ENCODE data around the gene OR5D16. TPM values are rescaled to one million over a fixed set of nuclear protein-coding genes. Genes with fewer than 3 reads are reported as not detected.

Gene OR5D16
- total RNA-seq, 1 experiment from 2014 or later = not detected

Other genes starting within 250 kb of the OR5D16 start
- not detected in 2 replicates for gene OR4C11, start 231.1 kb upstream of the OR5D16 start, total RNA-seq (2014; rRNA removed; shearing (Covaris generic); ENCODE audit: low replicate concordance)
- gene OR4P4, start 203.6 kb upstream of the OR5D16 start, total RNA-seq (2014; rRNA removed; shearing (Covaris generic); ENCODE audit: low replicate concordance) = not detected in 2 replicates
- gene OR4S2, start 190.4 kb upstream of the OR5D16 start, total RNA-seq (2014; rRNA removed; shearing (Covaris generic); ENCODE audit: low replicate concordance) = not detected in 2 replicates
- gene OR4C6, start 176.6 kb upstream of the OR5D16 start, total RNA-seq (2014; rRNA removed; shearing (Covaris generic); ENCODE audit: low replicate concordance) = not detected in 2 replicates
- gene OR5D13, start 65.3 kb upstream of the OR5D16 start, total RNA-seq (2014; rRNA removed; shearing (Covaris generic); ENCODE audit: low replicate concordance) = not detected in 2 replicates
- gene OR5D14, start 43.2 kb upstream of the OR5D16 start, total RNA-seq (2014; rRNA removed; shearing (Covaris generic); ENCODE audit: low replicate concordance) = not detected in 2 replicates
- not detected in 2 replicates for gene OR5L1, start 27.4 kb upstream of the OR5D16 start, total RNA-seq (2014; rRNA removed; shearing (Covaris generic); ENCODE audit: low replicate concordance)
- not detected in 2 replicates for gene OR5D18, start 19.1 kb upstream of the OR5D16 start, total RNA-seq (2014; rRNA removed; shearing (Covaris generic); ENCODE audit: low replicate concordance)
- gene OR5L2, start 11.5 kb upstream of the OR5D16 start, total RNA-seq (2014; rRNA removed; shearing (Covaris generic); ENCODE audit: low replicate concordance) = not detected in 2 replicates
- gene TRIM51, start 44.5 kb downstream of the OR5D16 start, total RNA-seq (2014; rRNA removed; shearing (Covaris generic); ENCODE audit: low replicate concordance) = not detected in 2 replicates
- gene OR5W2, start 75.8 kb downstream of the OR5D16 start, total RNA-seq (2014; rRNA removed; shearing (Covaris generic); ENCODE audit: low replicate concordance) = not detected in 2 replicates
- gene OR5I1, start 97.6 kb downstream of the OR5D16 start, total RNA-seq (2014; rRNA removed; shearing (Covaris generic); ENCODE audit: low replicate concordance) = not detected in 2 replicates
- gene OR10AG1, start 131.2 kb downstream of the OR5D16 start, total RNA-seq (2014; rRNA removed; shearing (Covaris generic); ENCODE audit: low replicate concordance) = not detected in 2 replicates
- not detected in 2 replicates for gene OR5F1, start 155.9 kb downstream of the OR5D16 start, total RNA-seq (2014; rRNA removed; shearing (Covaris generic); ENCODE audit: low replicate concordance)
- not detected in 2 replicates for gene OR5AS1, start 188.9 kb downstream of the OR5D16 start, total RNA-seq (2014; rRNA removed; shearing (Covaris generic); ENCODE audit: low replicate concordance)